CD4-positive, alpha-beta T cell treated with Interleukin-17A for 1 hour (primary cell): ENCODE data around the gene PIK3R5.
"Not testable (repeated sequence)": the region's sequence is repeated elsewhere in the genome, so short reads cannot be mapped to it uniquely, and the experiment has no call there.

ENCODE experiments used
- DNase-seq: peaks from one replicate; pipeline ENCODE4 v3.0.0-alpha.2; 2020

PIK3R5 gene

GRCh38 chr17:8965394-8966168 is at the start of gene PIK3R5:
Gene PIK3R5, minus strand, starts transcription at chr17:8965707. Its CDS starts 54,213 bp downstream, at chr17:8911494.
- peak; percentile 89 for DNase-seq

- DNase-seq, result no peak
Measured at GRCh38 chr17:9011001-9011400, 45.5 kb upstream of the PIK3R5 start.

- DNase-seq, result no peak
Measured at GRCh38 chr17:9009737-9010136, 44.2 kb upstream of the PIK3R5 start.

GRCh38 chr17:9009096-9009495 is 43.6 kb upstream of the PIK3R5 start:
- DNase-seq, result no peak

- DNase-seq, result no peak
Measured at GRCh38 chr17:9007052-9007714, 41.7 kb upstream of the PIK3R5 start.

- no peak for DNase-seq
Measured at GRCh38 chr17:9006175-9006767, 40.8 kb upstream of the PIK3R5 start.

GRCh38 chr17:9004961-9005285 is 39.4 kb upstream of the PIK3R5 start:
- DNase-seq, result no peak

GRCh38 chr17:9004132-9004960 is 38.8 kb upstream of the PIK3R5 start:
- DNase-seq, result no peak

GRCh38 chr17:9003355-9004131 is 38.0 kb upstream of the PIK3R5 start:
- no peak for DNase-seq

GRCh38 chr17:9002606-9003354 is 37.3 kb upstream of the PIK3R5 start:
- DNase-seq, result peak; percentile 34

- no peak for DNase-seq
Measured at GRCh38 chr17:9002227-9002605, 36.7 kb upstream of the PIK3R5 start.

GRCh38 chr17:9001559-9001958 is 36.1 kb upstream of the PIK3R5 start:
- DNase-seq, result no peak

GRCh38 chr17:8997994-8998628 is 32.6 kb upstream of the PIK3R5 start:
- peak; percentile 83 for DNase-seq

- no peak for DNase-seq
Measured at GRCh38 chr17:8995711-8996110, 30.2 kb upstream of the PIK3R5 start.

GRCh38 chr17:8994319-8994718 is 28.8 kb upstream of the PIK3R5 start:
- peak; percentile 50 for DNase-seq

- DNase-seq, result peak; percentile 76
Measured at GRCh38 chr17:8991514-8992285, 26.2 kb upstream of the PIK3R5 start.

GRCh38 chr17:8988263-8988935 is 22.9 kb upstream of the PIK3R5 start:
- not testable (repeated sequence) for DNase-seq

- no peak for DNase-seq
Measured at GRCh38 chr17:8986295-8986694, 20.8 kb upstream of the PIK3R5 start.

GRCh38 chr17:8985054-8985701 is 19.7 kb upstream of the PIK3R5 start:
- DNase-seq, result no peak
